Lung (tissue), 12 donors: Measurements from ENCODE around the gene PLIN4. TPM values are rescaled to one million over a fixed set of nuclear protein-coding genes. Genes with fewer than 3 reads are reported as not detected.

Source experiments
- ATAC-seq: fragments of 200-7000 bp; cut with Tn5 transposase; one replicate; pipeline ENCODE4 v1.9.1; 2020; ENCODE audit warnings: moderate number of reproducible peaks; ENCODE audit not compliant: insufficient read depth, low FRiP score
- DNase-seq, 3 donors: peaks; one replicate each; pipeline ENCODE4 v3.0.0-alpha.2; 2013 to 2017
- H3K27ac ChIP-seq, 2 donors: one replicate each; pipeline ENCODE4 v1.5.1; 2013; ENCODE audit warnings: mild to moderate bottlenecking in 2 of 2, moderate library complexity in 2 of 2, control low read depth in 1 of 2, inconsistent platforms in 1 of 2, low read depth in 1 of 2, low read length in 1 of 2
- H3K27me3 ChIP-seq, 3 donors: one replicate each; pipeline ENCODE4 v1.5.1; 2013; ENCODE audit warnings: low read length in 2 of 3; ENCODE audit not compliant: control insufficient read depth in 3 of 3, insufficient read depth in 3 of 3
- H3K36me3 ChIP-seq, 4 donors: one replicate each; pipeline ENCODE4 v1.5.1; 2013; ENCODE audit warnings: low read length in 4 of 4, mild to moderate bottlenecking in 1 of 4, moderate library complexity in 1 of 4; ENCODE audit not compliant: control insufficient read depth in 4 of 4, insufficient read depth in 4 of 4
- H3K4me1 ChIP-seq, 5 donors: one replicate each; pipeline ENCODE4 v1.5.1; 2013; ENCODE audit warnings: low read length in 5 of 5, mild to moderate bottlenecking in 2 of 5, moderate library complexity in 1 of 5; ENCODE audit not compliant: control insufficient read depth in 5 of 5, insufficient read depth in 5 of 5
- H3K4me3 ChIP-seq: one replicate; pipeline ENCODE4 v1.5.1; 2013; ENCODE audit warnings: mild to moderate bottlenecking, control low read depth, moderate library complexity
- H3K9ac ChIP-seq, 2 donors: one replicate each; pipeline ENCODE4 v1.5.1; 2013; ENCODE audit warnings: low read length in 2 of 2, control low read depth in 1 of 2; ENCODE audit not compliant: insufficient read depth in 1 of 2
- H3K9me3 ChIP-seq, 4 donors: one replicate each; pipeline ENCODE4 v1.5.1; 2013; ENCODE audit warnings: low read length in 3 of 4, mild to moderate bottlenecking in 1 of 4, moderate library complexity in 1 of 4; ENCODE audit not compliant: control insufficient read depth in 4 of 4, insufficient read depth in 3 of 4
- WGBS, 2 donors: extraction: QIAGEN DNeasy Blood & Tissue Kit; methylation state at CpG; one replicate each; pipeline ENCODE4 v1.1.7; 2013; 5-methylcytosine and 5-hydroxymethylcytosine counted together
- polyA plus RNA-seq, 2 donors: library from polyadenylated mRNA; stranded (reverse); fragments of 200-250 nt; gene quantifications; one replicate each; pipeline ENCODE4 v1.2.1, GENCODE V29; 2013
- total RNA-seq, 2 donors: library from RNA; depleted of rRNA in 1 of 2; stranded (reverse); fragments of >200 nt in 1 of 2; gene quantifications; one replicate each; pipeline ENCODE4 v1.2.1, GENCODE V29; 2014 to 2021
- TF ChIP-seq, protein P1 (sequence below): IDR thresholded peaks from 2 replicates; pipeline ENCODE4 v1.5.1; 2012; ENCODE audit warnings: mild to moderate bottlenecking; ENCODE audit errors: control extremely low read depth, extremely low read depth
- donor health status: control.
- donor health status: control.
- donor health status: Bipolar disorder and iron deficiency.
- donor health status: healthy.
- donor health status: DM: yes; HTN: yes; CAD: no.

PLIN4 gene
- total and polyA plus RNA-seq, 4 donors, result 0.85 to 5.0 (median 3.8) TPM

DNA sequence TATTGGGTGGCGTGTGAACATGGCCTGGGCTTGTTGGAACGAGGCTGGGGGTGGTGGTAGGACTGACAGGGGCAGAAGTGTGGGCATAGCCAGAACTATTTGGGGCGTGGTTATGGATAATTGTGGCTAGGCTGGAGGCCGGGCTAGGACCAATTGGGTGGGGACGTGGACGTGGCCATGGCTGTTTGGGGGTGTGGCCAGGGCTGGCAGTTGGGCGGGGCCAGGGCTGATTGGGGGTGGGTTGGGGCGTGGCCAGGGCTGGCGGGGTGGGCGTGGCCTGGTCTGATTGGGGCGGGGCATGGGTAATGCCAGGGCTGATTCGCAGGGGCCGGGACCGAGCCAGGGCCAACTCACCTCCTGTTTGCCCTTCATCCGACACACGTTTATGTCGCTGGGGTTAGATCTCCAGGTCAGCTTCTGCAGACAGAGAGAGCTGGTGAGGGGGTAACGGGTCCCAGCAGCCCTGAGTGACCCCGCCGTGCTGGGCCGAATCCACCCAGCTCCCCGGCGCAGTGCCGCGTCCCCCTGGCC is 38.4 kb upstream of the PLIN4 start:
- H3K27ac ChIP-seq, result no peak overlapping the region
- H3K27me3 ChIP-seq, result no peaks in the 10 kb centered on the region
- WGBS, 2 donors, result 78 to 85% methylated on average over 22 to 25 of the region's 25 CpGs
- no peak overlapping the region for H3K4me3 ChIP-seq
- peaks cover 0 to 22% (median 0%) of the 10 kb centered on the region in 4 donors for H3K36me3 ChIP-seq
- TF ChIP-seq, protein P1, sequence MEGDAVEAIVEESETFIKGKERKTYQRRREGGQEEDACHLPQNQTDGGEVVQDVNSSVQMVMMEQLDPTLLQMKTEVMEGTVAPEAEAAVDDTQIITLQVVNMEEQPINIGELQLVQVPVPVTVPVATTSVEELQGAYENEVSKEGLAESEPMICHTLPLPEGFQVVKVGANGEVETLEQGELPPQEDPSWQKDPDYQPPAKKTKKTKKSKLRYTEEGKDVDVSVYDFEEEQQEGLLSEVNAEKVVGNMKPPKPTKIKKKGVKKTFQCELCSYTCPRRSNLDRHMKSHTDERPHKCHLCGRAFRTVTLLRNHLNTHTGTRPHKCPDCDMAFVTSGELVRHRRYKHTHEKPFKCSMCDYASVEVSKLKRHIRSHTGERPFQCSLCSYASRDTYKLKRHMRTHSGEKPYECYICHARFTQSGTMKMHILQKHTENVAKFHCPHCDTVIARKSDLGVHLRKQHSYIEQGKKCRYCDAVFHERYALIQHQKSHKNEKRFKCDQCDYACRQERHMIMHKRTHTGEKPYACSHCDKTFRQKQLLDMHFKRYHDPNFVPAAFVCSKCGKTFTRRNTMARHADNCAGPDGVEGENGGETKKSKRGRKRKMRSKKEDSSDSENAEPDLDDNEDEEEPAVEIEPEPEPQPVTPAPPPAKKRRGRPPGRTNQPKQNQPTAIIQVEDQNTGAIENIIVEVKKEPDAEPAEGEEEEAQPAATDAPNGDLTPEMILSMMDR, result no peak
- H3K9ac ChIP-seq, result no peak overlapping the region
- no peak for DNase-seq
- H3K9me3 ChIP-seq, result no peaks in the 10 kb centered on the region
- H3K4me1 ChIP-seq, result peaks cover 0 to 5% (median 0%) of the 10 kb centered on the region in 5 donors
- peak; percentile 67 for ATAC-seq

DNA sequence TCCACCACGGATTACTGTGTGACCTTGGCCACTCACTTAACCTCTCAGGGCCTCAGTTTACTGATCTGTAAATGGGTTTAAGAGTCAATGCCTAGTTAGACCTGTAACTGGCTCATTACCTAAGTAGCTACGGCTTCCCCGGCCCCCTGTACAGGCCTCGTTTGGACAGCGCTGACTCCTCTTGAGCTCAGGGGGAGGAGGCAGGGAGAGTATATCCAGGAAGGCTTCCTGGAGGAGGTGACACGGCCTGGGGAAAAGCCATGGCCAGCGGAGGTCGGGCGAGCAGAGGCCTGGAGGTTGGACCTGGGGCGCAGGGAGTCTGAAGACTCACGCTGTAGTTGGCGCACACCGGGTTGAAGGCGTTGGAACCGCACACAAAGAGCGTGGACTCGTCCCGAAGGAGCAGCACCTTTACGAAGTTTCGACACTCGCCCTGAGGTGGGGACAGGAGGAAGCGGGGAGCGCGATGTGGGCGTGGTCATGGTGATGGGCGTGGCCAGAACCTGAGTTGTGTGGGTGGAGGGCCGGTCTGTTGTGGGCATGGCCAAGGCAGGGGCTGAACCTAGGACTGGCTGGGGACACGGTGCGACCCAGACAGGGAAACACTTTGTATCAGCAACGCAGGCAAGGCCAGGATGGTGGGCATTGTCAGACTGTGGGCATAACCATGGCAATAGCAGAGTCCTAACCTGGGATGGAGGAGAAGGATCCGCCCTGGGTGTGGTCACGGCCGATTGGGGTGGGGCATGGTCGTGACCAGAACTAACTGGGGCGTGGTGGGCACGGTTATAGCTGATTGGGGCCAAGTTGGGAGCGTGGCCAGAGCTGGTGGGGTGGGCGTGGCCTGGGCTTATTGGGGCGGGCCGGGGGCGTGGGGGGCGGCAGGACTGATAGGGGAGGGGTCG is 37.6 kb upstream of the PLIN4 start:
- DNase-seq (no peak), ATAC-seq (no peak)
- Histone ChIP-seq H3K9ac (no peak overlapping the region), H3K27ac (no peak overlapping the region), H3K4me3 (no peak overlapping the region), H3K27me3 (no peaks in the 10 kb centered on the region), H3K36me3 (peaks cover 0 to 23% (median 0%) of the 10 kb centered on the region in 4 donors), H3K9me3 (no peaks in the 10 kb centered on the region), H3K4me1 (peaks cover 0 to 5% (median 0%) of the 10 kb centered on the region in 5 donors)
- 78 to 84% methylated on average over 43 of the region's 43 CpGs for WGBS, 2 donors
- TF ChIP-seq, protein P1, result no peak

DNA sequence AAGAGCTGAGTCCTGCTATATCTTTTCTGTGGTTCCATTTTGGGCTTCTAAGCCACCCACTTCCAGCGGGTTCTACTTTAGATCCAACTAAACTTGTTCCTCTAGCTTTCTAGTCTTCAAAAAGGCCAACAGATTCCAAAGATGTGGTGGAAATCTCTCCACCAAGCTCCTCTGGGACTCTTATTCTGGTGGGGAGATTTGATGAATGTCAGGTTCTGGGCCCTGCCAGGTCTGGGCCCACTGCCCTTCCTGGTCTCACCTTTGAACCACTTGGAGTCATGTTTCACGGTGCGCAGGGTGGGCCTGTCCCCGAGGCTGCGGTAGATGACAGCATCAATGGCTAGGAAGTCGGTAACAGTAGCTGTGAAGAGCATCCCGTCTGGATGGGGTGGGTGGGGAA is 36.4 kb upstream of the PLIN4 start:
- H3K27ac ChIP-seq, result no peak overlapping the region
- peaks cover 0 to 33% (median 0%) of the 10 kb centered on the region in 4 donors for H3K36me3 ChIP-seq
- H3K9ac ChIP-seq, result no peak overlapping the region
- H3K9me3 ChIP-seq, result no peaks in the 10 kb centered on the region
- 85 to 89% methylated on average over 7 of the region's 7 CpGs for WGBS, 2 donors
- no peak for DNase-seq
- H3K4me3 ChIP-seq, result no peak overlapping the region
- H3K27me3 ChIP-seq, result no peaks in the 10 kb centered on the region
- no peak for ATAC-seq
- TF ChIP-seq, protein P1, result no peak
- H3K4me1 ChIP-seq, result peaks cover 0 to 5% (median 0%) of the 10 kb centered on the region in 5 donors
